ENCODE data around the gene HYDIN.
"Not testable (repeated sequence)": the region's sequence is repeated elsewhere in the genome, so short reads cannot be mapped to it uniquely, and the experiment has no call there.

- TF ChIP-seq POLR2A (conservative IDR thresholded peaks at IDR 0.05); SIN3A (IDR thresholded peaks at IDR 0.05; ENCODE audit: borderline replicate concordance in 2 of 2, control insufficient read depth in 1 of 2, low read depth in 2 of 2, low read length in 2 of 2); TEAD1 (CRISPR knock-in tag; IDR thresholded peaks at IDR 0.05); MAFF (IDR thresholded peaks at IDR 0.05; ENCODE audit: low read length): not testable (repeated sequence)
Observed at GRCh38 chr16:70992511-70992910, 238.0 kb downstream of the HYDIN start.
